ENCODE data around the gene C1orf159.

C1orf159 gene

GRCh38 chr1:1161078-1161682 is 45.3 kb upstream of the C1orf159 start:
- Histone ChIP-seq H3K79me1 (ENCODE audit: low read depth, low read length) (peaks cover 1% of the 10 kb centered on the region), H2AFZ (ENCODE audit: low read length) (no peak overlapping the region), H2BK120ac (ENCODE audit: low read depth, low read length) (peak overlapping the region; percentile 89), H4K91ac (ENCODE audit: low read depth, low read length, poor library complexity) (no peak overlapping the region), H3K27me3 (ENCODE audit: control insufficient read depth in 3 of 3, insufficient read depth in 3 of 3, low read depth in 1 of 3, low read length in 3 of 3) (peaks cover 0 to 14% (median 5%) of the 10 kb centered on the region in 3 experiments), H2AK5ac (ENCODE audit: low read depth, low read length) (peak overlapping the region; percentile 20), H2BK15ac (ENCODE audit: low read length) (peak overlapping the region; percentile 97), H3K4me1 (ENCODE audit: control insufficient read depth in 2 of 2, insufficient read depth in 1 of 2, low read depth in 1 of 2, low read length in 2 of 2) (peaks cover 11 to 21% of the 10 kb centered on the region in 2 donors), H3K14ac (ENCODE audit: low read length) (no peak overlapping the region), H3K23ac (ENCODE audit: low read depth, low read length, poor library complexity) (peak overlapping the region; percentile 20), H3K27ac (replicated peaks; ENCODE audit: low read length) (no peak overlapping the region), H3K4me3 (ENCODE audit: low read length in 2 of 2) (no peak overlapping the region), H4K8ac (ENCODE audit: low read depth, low read length) (no peak overlapping the region), H3K36me3 (replicated peaks in 1 of 2; ENCODE audit: control insufficient read depth in 2 of 2, insufficient read depth in 2 of 2, low read length in 2 of 2) (no peaks in the 10 kb centered on the region), H3K4me2 (ENCODE audit: insufficient read depth, low read length, poor library complexity, severe bottlenecking) (no peak overlapping the region), H3K9me3 (replicated peaks in 1 of 2; ENCODE audit: control insufficient read depth in 2 of 2, insufficient read depth in 1 of 2, low read depth in 1 of 2, low read length in 2 of 2) (no peaks in the 10 kb centered on the region), H3K9ac (ENCODE audit: low read depth, low read length, poor library complexity) (no peak overlapping the region), H2BK12ac (ENCODE audit: low read length) (peak overlapping the region; percentile 93), H3K4ac (ENCODE audit: low read length) (no peak overlapping the region), H2BK5ac (ENCODE audit: low read length) (no peak overlapping the region), H3K18ac (ENCODE audit: low read length) (peak overlapping the region; percentile 84)
- WGBS, 2 donors (ENCODE audit: extremely low coverage in 2 of 2, insufficient read length in 2 of 2, insufficient replicate concordance in 1 of 2) = no CpG with 5 or more reads among the region's 29 CpGs
- no peak for DNase-seq (ENCODE audit: low spot score)

GRCh38 chr1:1160281-1160930 is 44.5 kb upstream of the C1orf159 start:
- peak overlapping the region; percentile 97 for H2BK15ac ChIP-seq (ENCODE audit: low read length)
- H3K9ac ChIP-seq (ENCODE audit: low read depth, low read length, poor library complexity) = no peak overlapping the region
- no peak overlapping the region for H2AFZ ChIP-seq (ENCODE audit: low read length)
- H4K91ac ChIP-seq (ENCODE audit: low read depth, low read length, poor library complexity) = no peak overlapping the region
- no CpG with 5 or more reads among the region's 23 CpGs for WGBS, 2 donors (ENCODE audit: extremely low coverage in 2 of 2, insufficient read length in 2 of 2, insufficient replicate concordance in 1 of 2)
- peaks cover 0 to 14% (median 5%) of the 10 kb centered on the region in 3 experiments for H3K27me3 ChIP-seq (ENCODE audit: control insufficient read depth in 3 of 3, insufficient read depth in 3 of 3, low read depth in 1 of 3, low read length in 3 of 3)
- H2BK5ac ChIP-seq (ENCODE audit: low read length) = no peak overlapping the region
- no peak overlapping the region for H3K27ac ChIP-seq (replicated peaks; ENCODE audit: low read length)
- H3K36me3 ChIP-seq (replicated peaks in 1 of 2; ENCODE audit: control insufficient read depth in 2 of 2, insufficient read depth in 2 of 2, low read length in 2 of 2) = no peaks in the 10 kb centered on the region
- peak overlapping the region; percentile 65 for H2BK120ac ChIP-seq (ENCODE audit: low read depth, low read length)
- H3K79me1 ChIP-seq (ENCODE audit: low read depth, low read length) = peaks cover 1% of the 10 kb centered on the region
- no peak overlapping the region for H3K14ac ChIP-seq (ENCODE audit: low read length)
- H3K18ac ChIP-seq (ENCODE audit: low read length) = peak overlapping the region; percentile 67
- peaks cover 2 to 3% of the 10 kb centered on the region in 2 donors for H3K9me3 ChIP-seq (replicated peaks in 1 of 2; ENCODE audit: control insufficient read depth in 2 of 2, insufficient read depth in 1 of 2, low read depth in 1 of 2, low read length in 2 of 2)
- no peak for DNase-seq (ENCODE audit: low spot score)
- no peak overlapping the region for H3K23ac ChIP-seq (ENCODE audit: low read depth, low read length, poor library complexity)
- H3K4me2 ChIP-seq (ENCODE audit: insufficient read depth, low read length, poor library complexity, severe bottlenecking) = no peak overlapping the region
- no peak overlapping the region for H3K4me3 ChIP-seq (ENCODE audit: low read length in 2 of 2)
- H3K4ac ChIP-seq (ENCODE audit: low read length) = no peak overlapping the region
- H2BK12ac ChIP-seq (ENCODE audit: low read length) = peak overlapping the region; percentile 8
- no peak overlapping the region for H4K8ac ChIP-seq (ENCODE audit: low read depth, low read length)
- peak overlapping the region; percentile 20 for H2AK5ac ChIP-seq (ENCODE audit: low read depth, low read length)
- H3K4me1 ChIP-seq (ENCODE audit: control insufficient read depth in 2 of 2, insufficient read depth in 1 of 2, low read depth in 1 of 2, low read length in 2 of 2) = peaks cover 5 to 19% of the 10 kb centered on the region in 2 donors

GRCh38 chr1:1157914-1158710 is 42.2 kb upstream of the C1orf159 start:
- peaks cover 1% of the 10 kb centered on the region for H3K79me1 ChIP-seq (ENCODE audit: low read depth, low read length)
- H2AFZ ChIP-seq (ENCODE audit: low read length) = peak overlapping the region; percentile 96
- peak overlapping the region; percentile 99 for H2BK15ac ChIP-seq (ENCODE audit: low read length)
- H3K9me3 ChIP-seq (replicated peaks in 1 of 2; ENCODE audit: control insufficient read depth in 2 of 2, insufficient read depth in 1 of 2, low read depth in 1 of 2, low read length in 2 of 2) = peaks cover 3 to 7% of the 10 kb centered on the region in 2 donors
- peak overlapping the region; percentile 97 for H3K4me2 ChIP-seq (ENCODE audit: insufficient read depth, low read length, poor library complexity, severe bottlenecking)
- H4K91ac ChIP-seq (ENCODE audit: low read depth, low read length, poor library complexity) = peak overlapping the region; percentile 99
- H3K27ac ChIP-seq (replicated peaks; ENCODE audit: low read length) = peak overlapping the region; percentile 79
- peak overlapping the region; percentile 77 for H3K9ac ChIP-seq (ENCODE audit: low read depth, low read length, poor library complexity)
- peak overlapping the region in 1 of 2 donors; percentile 81 for H3K4me3 ChIP-seq (ENCODE audit: low read length in 2 of 2)
- peak; percentile 63 for DNase-seq (ENCODE audit: low spot score)
- peaks cover 5 to 16% of the 10 kb centered on the region in 2 donors for H3K4me1 ChIP-seq (ENCODE audit: control insufficient read depth in 2 of 2, insufficient read depth in 1 of 2, low read depth in 1 of 2, low read length in 2 of 2)
- peak overlapping the region; percentile 98 for H3K18ac ChIP-seq (ENCODE audit: low read length)
- peak overlapping the region; percentile 93 for H3K23ac ChIP-seq (ENCODE audit: low read depth, low read length, poor library complexity)
- peak overlapping the region; percentile 99 for H4K8ac ChIP-seq (ENCODE audit: low read depth, low read length)
- peak overlapping the region; percentile 99 for H3K4ac ChIP-seq (ENCODE audit: low read length)
- peak overlapping the region; percentile 99 for H2BK120ac ChIP-seq (ENCODE audit: low read depth, low read length)
- peak overlapping the region; percentile 95 for H2BK12ac ChIP-seq (ENCODE audit: low read length)
- no peaks in the 10 kb centered on the region for H3K36me3 ChIP-seq (replicated peaks in 1 of 2; ENCODE audit: control insufficient read depth in 2 of 2, insufficient read depth in 2 of 2, low read length in 2 of 2)
- WGBS, 2 donors (ENCODE audit: extremely low coverage in 2 of 2, insufficient read length in 2 of 2, insufficient replicate concordance in 1 of 2) = no CpG with 5 or more reads among the region's 46 CpGs
- H3K14ac ChIP-seq (ENCODE audit: low read length) = peak overlapping the region; percentile 99
- H3K27me3 ChIP-seq (ENCODE audit: control insufficient read depth in 3 of 3, insufficient read depth in 3 of 3, low read depth in 1 of 3, low read length in 3 of 3) = no peaks in the 10 kb centered on the region
- H2AK5ac ChIP-seq (ENCODE audit: low read depth, low read length) = peak overlapping the region; percentile 100
- H2BK5ac ChIP-seq (ENCODE audit: low read length) = peak overlapping the region; percentile 98
